ENCODE results near the gene TMEM52. TPM values are rescaled to one million over a fixed set of nuclear protein-coding genes. Genes with fewer than 3 reads are reported as not detected.

The TMEM52 gene
- total RNA-seq, 4 donors from 2014 or later: 1.4 to 6.3 (median 4.2) TPM; not detected in 1

DNA sequence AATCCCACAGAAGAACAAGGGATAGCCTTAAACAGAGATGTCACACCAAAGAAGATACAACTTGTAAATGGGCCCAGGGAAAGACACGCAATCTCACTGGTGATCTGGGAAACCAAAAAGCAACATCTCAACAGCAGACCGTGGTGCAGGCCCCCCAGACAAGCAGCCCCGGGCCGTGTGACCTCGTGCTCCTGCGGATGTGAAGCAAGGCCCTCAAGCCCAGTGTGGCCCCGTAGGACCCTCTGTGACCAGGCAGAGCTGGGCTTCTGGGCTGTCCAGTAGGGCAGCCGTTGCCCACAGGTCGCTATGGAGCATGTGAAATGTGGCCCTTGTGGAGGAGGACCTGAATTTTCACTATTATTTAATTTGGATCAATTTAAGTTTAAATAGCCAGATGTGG is 34.9 kb upstream of the TMEM52 start:
- DNase-seq (ENCODE audit: extremely low spot score): no peak
- no peaks in the 10 kb centered on the region for H3K36me3 ChIP-seq
- TF ChIP-seq POLR2AphosphoS5 (IDR thresholded peaks at IDR 0.05) (no peak), EP300 (IDR thresholded peaks at IDR 0.05) (no peak), POLR2A (IDR thresholded peaks at IDR 0.05; ENCODE audit: low read depth) (no peak)
- TF ChIP-seq, protein P1, sequence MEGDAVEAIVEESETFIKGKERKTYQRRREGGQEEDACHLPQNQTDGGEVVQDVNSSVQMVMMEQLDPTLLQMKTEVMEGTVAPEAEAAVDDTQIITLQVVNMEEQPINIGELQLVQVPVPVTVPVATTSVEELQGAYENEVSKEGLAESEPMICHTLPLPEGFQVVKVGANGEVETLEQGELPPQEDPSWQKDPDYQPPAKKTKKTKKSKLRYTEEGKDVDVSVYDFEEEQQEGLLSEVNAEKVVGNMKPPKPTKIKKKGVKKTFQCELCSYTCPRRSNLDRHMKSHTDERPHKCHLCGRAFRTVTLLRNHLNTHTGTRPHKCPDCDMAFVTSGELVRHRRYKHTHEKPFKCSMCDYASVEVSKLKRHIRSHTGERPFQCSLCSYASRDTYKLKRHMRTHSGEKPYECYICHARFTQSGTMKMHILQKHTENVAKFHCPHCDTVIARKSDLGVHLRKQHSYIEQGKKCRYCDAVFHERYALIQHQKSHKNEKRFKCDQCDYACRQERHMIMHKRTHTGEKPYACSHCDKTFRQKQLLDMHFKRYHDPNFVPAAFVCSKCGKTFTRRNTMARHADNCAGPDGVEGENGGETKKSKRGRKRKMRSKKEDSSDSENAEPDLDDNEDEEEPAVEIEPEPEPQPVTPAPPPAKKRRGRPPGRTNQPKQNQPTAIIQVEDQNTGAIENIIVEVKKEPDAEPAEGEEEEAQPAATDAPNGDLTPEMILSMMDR (IDR thresholded peaks at IDR 0.05): no peak
- H3K9me3 ChIP-seq: no peaks in the 10 kb centered on the region
- H3K4me3 ChIP-seq: no peak overlapping the region
- intact Hi-C loops (cut with DNase I): no loop called here
- H3K4me1 ChIP-seq: no peaks in the 10 kb centered on the region
- WGBS: 80% methylated on average over 7 of the region's 9 CpGs
- H3K27ac ChIP-seq (replicated peaks in 1 of 4): no peak overlapping the region
- peaks cover 0 to 50% (median under 1%) of the 10 kb centered on the region in 4 donors for H3K27me3 ChIP-seq

DNA sequence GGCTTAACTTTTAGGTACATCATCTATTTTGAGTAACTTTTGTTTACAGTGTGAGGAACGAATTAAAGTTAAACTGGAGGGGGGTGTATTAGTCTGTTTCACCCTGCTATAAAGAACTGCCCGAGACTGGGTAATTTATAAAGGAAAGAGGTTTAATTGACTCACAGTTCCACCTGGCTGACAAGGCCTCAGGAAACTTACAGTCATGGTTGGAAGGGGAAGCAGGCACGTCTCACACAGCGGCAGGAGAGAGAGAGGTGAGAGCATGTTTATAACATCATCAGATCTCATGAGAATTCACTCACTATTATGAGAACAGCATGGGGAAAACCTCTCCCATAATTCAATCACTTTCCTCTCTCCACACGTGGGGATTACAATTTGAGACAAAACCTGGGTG is 31.9 kb upstream of the TMEM52 start:
- H3K27ac ChIP-seq (replicated peaks in 1 of 4): no peak overlapping the region
- H3K27me3 ChIP-seq: peaks cover 0 to 31% (median 0%) of the 10 kb centered on the region in 4 donors
- TF ChIP-seq EP300 (IDR thresholded peaks at IDR 0.05): no peak
- TF ChIP-seq POLR2A (IDR thresholded peaks at IDR 0.05; ENCODE audit: low read depth): no peak
- no peak for TF ChIP-seq POLR2AphosphoS5 (IDR thresholded peaks at IDR 0.05)
- TF ChIP-seq, protein P1 (IDR thresholded peaks at IDR 0.05): no peak
- 63% methylated on average over 5 of the region's 5 CpGs for WGBS
- H3K9me3 ChIP-seq: no peaks in the 10 kb centered on the region
- no peak overlapping the region for H3K4me3 ChIP-seq
- peaks cover 0 to 11% (median 7%) of the 10 kb centered on the region in 4 donors for H3K4me1 ChIP-seq
- H3K36me3 ChIP-seq: no peaks in the 10 kb centered on the region
- no peak for DNase-seq (ENCODE audit: extremely low spot score)
- intact Hi-C loops (cut with DNase I): no loop called here

DNA sequence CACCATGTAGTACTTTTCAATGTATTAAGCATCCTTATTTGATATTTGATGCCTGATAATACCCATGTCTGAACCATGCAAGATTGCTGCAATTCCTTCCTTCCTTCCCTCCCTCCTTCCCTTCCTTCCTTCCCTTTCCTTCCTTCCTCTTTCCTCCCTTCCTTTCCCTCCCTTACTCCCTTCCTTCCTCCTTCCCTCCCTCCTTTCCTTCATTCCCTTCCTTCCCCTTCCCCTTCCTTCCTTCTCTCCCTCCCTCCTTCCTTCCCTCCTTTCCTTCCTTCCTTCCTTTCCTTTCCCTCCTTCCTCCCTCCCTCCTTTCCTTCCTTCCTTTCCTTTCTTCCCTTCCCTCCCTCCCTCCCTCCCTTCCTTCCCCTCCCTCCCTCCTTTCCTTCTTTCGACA is 29.7 kb upstream of the TMEM52 start:
- H3K36me3 ChIP-seq: no peaks in the 10 kb centered on the region
- TF ChIP-seq POLR2AphosphoS5 (IDR thresholded peaks at IDR 0.05) (no peak), POLR2A (IDR thresholded peaks at IDR 0.05; ENCODE audit: low read depth) (no peak), EP300 (IDR thresholded peaks at IDR 0.05) (no peak)
- TF ChIP-seq, protein P1 (IDR thresholded peaks at IDR 0.05): no peak
- intact Hi-C loops (cut with DNase I): no loop called here
- peaks cover 3 to 18% (median 13%) of the 10 kb centered on the region in 4 donors for H3K4me1 ChIP-seq
- H3K4me3 ChIP-seq: no peak overlapping the region
- H3K9me3 ChIP-seq: no peaks in the 10 kb centered on the region
- H3K27me3 ChIP-seq: peaks cover 0 to 39% (median 0%) of the 10 kb centered on the region in 4 donors
- H3K27ac ChIP-seq (replicated peaks in 1 of 4): no peak overlapping the region
- no peak for DNase-seq (ENCODE audit: extremely low spot score)
- WGBS: 0% methylated on average over 1 of the region's 1 CpG

DNA sequence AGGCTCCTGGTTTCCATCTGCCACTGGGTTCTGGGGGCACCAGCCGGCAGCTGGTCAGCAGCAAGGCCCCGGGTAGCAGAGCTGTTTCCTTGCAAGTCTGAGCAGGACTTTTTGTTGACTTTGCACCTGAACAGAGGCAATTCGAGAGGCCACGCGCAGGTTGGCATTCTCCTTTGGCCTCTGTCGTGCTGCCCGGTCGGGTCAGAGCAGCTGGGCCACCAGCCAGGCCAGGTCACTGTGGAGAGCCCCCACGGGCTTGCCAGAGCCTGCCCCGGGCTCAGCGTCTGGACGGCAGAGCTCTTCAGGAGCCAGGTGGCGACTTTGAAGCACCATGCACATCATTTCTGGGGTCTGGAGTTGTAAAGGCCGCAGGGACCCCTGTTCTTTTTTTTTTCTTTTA is 28.4 kb upstream of the TMEM52 start:
- Histone ChIP-seq H3K9me3 (no peaks in the 10 kb centered on the region), H3K4me1 (peaks cover 3 to 20% (median 17%) of the 10 kb centered on the region in 4 donors), H3K27ac (replicated peaks in 1 of 4) (no peak overlapping the region), H3K27me3 (peaks cover 0 to 52% (median 0%) of the 10 kb centered on the region in 4 donors), H3K36me3 (no peaks in the 10 kb centered on the region), H3K4me3 (no peak overlapping the region)
- no peak for DNase-seq (ENCODE audit: extremely low spot score)
- 88% methylated on average over 7 of the region's 14 CpGs for WGBS
- intact Hi-C loops (cut with DNase I): no loop called here
- TF ChIP-seq, protein P1 (IDR thresholded peaks at IDR 0.05): no peak
- TF ChIP-seq POLR2A (IDR thresholded peaks at IDR 0.05; ENCODE audit: low read depth): no peak
- TF ChIP-seq POLR2AphosphoS5 (IDR thresholded peaks at IDR 0.05): no peak
- TF ChIP-seq EP300 (IDR thresholded peaks at IDR 0.05): no peak

DNA sequence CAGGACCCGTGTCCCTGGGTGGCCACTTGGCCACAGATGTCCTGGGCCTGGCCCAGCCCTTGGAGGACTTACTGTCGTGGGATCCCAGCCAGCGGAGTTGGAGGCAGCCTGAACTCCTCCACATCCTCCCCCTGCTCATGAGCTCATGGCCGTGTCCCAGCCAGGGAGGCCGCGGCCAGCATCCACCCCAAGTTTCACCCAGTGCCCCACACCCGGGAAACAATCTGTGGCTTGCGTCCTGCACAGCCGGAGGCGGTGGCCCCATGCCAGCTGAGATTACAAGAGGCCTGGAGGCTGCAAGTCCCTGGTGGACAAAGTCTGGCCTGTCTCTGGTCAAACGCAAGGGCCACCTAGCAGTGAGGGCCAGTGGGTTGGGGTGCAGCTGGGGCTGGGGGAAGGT is 27.5 kb upstream of the TMEM52 start:
- H3K27ac ChIP-seq (replicated peaks in 1 of 4): no peak overlapping the region
- H3K27me3 ChIP-seq: peaks cover 0 to 53% (median 0%) of the 10 kb centered on the region in 4 donors
- no peaks in the 10 kb centered on the region for H3K9me3 ChIP-seq
- intact Hi-C loops (cut with DNase I): no loop called here
- 39% methylated on average over 7 of the region's 11 CpGs for WGBS
- H3K36me3 ChIP-seq: no peaks in the 10 kb centered on the region
- DNase-seq (ENCODE audit: extremely low spot score): no peak
- TF ChIP-seq POLR2A (IDR thresholded peaks at IDR 0.05; ENCODE audit: low read depth) (no peak), EP300 (IDR thresholded peaks at IDR 0.05) (no peak), POLR2AphosphoS5 (IDR thresholded peaks at IDR 0.05) (no peak)
- TF ChIP-seq, protein P1 (IDR thresholded peaks at IDR 0.05): no peak
- peaks cover 3 to 20% (median 17%) of the 10 kb centered on the region in 4 donors for H3K4me1 ChIP-seq
- no peak overlapping the region for H3K4me3 ChIP-seq
